Testis (tissue), 3 donors: ENCODE measurements around the gene RPN2. TPM values are rescaled to one million over a fixed set of nuclear protein-coding genes. Genes with fewer than 3 reads are reported as not detected.

ENCODE experiments used
- DNase-seq: peaks from one replicate; pipeline ENCODE4 v3.0.0-alpha.2; 2019
- H3K27ac ChIP-seq, 2 donors: fragments of 200-600 bp; sonication (generic); one replicate each; pipeline ENCODE4 v1.5.1; 2019
- H3K27me3 ChIP-seq: fragments of 200-600 bp; sonication (generic); one replicate; pipeline ENCODE4 v1.5.1; 2019
- H3K36me3 ChIP-seq: fragments of 200-600 bp; sonication (generic); one replicate; pipeline ENCODE4 v1.5.1; 2017; ENCODE audit warnings: low read depth; ENCODE audit errors: missing control alignments
- H3K4me1 ChIP-seq: fragments of 200-600 bp; sonication (generic); one replicate; pipeline ENCODE4 v1.5.1; 2019
- H3K4me3 ChIP-seq, 2 donors: fragments of 200-600 bp; sonication (generic); one replicate each; pipeline ENCODE4 v1.5.1; 2017 to 2019
- H3K9me3 ChIP-seq: fragments of 200-600 bp; sonication (generic); one replicate; pipeline ENCODE4 v1.5.1; 2017
- POLR2A ChIP-seq: fragments of 450-650 bp; IDR thresholded peaks from one replicate; pipeline ENCODE4 v1.6.1; 2017; ENCODE audit warnings: antibody characterized with exemption, mild to moderate bottlenecking, moderate library complexity
- WGBS, 2 donors: methylation state at CpG; one replicate each; pipeline ENCODE4 v1.1.5; 2018; 5-methylcytosine and 5-hydroxymethylcytosine counted together
- intact Hi-C: fragments of 100-400 bp; cut with DNase I; formaldehyde crosslinking; loops from one replicate; pipeline ENCODE4 v1.15.1; 2023; ENCODE audit warnings: low total_unique reads
- polyA plus RNA-seq: library from polyadenylated mRNA; stranded (reverse); fragments of 350-450 nt; fragmentation: Illumina TruSeq; extraction: RNeasy Lipid Tissue Mini Kit (QIAGEN cat#74804); gene quantifications from one replicate; pipeline ENCODE4 v1.2.3, GENCODE V29; 2014; ENCODE audit warnings: low read depth, low replicate concordance; ENCODE audit not compliant: insufficient read depth
- total RNA-seq, 2 donors: library from RNA; depleted of rRNA; stranded (reverse); fragments of >200 nt; gene quantifications; one replicate each; pipeline ENCODE4 v1.2.3, GENCODE V29; 2016
- TF ChIP-seq, protein P1 (sequence below), 3 experiments: fragments of 450-650 bp in 2 of 3; fragments of 200-600 bp in 1 of 3; sonication (generic) in 1 of 3; IDR thresholded peaks; one replicate each; pipeline ENCODE4 v1.5.1; 2016 to 2019; ENCODE audit warnings: antibody characterized with exemption in 3 of 3, mild to moderate bottlenecking in 2 of 3, moderate library complexity in 1 of 3

The RPN2 gene
- total and polyA plus RNA-seq, 3 donors from 2014 or later, result 200 to 284 (median 235) TPM

GRCh38 chr20:37205130-37205529 lies 26.0 kb downstream of the RPN2 start:
- H3K4me1 ChIP-seq, result peaks cover 3% of the 10 kb centered on the region
- intact Hi-C loops, result no loop called here
- no peak overlapping the region for H3K27ac ChIP-seq
- 81 to 83% methylated on average over 6 of the region's 6 CpGs for WGBS, 2 donors
- H3K36me3 ChIP-seq, result no peaks in the 10 kb centered on the region
- no peak overlapping the region for H3K4me3 ChIP-seq
- no peaks in the 10 kb centered on the region for H3K27me3 ChIP-seq
- TF ChIP-seq POLR2A, result no peak
- TF ChIP-seq, protein P1, sequence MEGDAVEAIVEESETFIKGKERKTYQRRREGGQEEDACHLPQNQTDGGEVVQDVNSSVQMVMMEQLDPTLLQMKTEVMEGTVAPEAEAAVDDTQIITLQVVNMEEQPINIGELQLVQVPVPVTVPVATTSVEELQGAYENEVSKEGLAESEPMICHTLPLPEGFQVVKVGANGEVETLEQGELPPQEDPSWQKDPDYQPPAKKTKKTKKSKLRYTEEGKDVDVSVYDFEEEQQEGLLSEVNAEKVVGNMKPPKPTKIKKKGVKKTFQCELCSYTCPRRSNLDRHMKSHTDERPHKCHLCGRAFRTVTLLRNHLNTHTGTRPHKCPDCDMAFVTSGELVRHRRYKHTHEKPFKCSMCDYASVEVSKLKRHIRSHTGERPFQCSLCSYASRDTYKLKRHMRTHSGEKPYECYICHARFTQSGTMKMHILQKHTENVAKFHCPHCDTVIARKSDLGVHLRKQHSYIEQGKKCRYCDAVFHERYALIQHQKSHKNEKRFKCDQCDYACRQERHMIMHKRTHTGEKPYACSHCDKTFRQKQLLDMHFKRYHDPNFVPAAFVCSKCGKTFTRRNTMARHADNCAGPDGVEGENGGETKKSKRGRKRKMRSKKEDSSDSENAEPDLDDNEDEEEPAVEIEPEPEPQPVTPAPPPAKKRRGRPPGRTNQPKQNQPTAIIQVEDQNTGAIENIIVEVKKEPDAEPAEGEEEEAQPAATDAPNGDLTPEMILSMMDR (IDR thresholded peaks at IDR 0.05), result no peak
- no peaks in the 10 kb centered on the region for H3K9me3 ChIP-seq
- DNase-seq, result no peak

DNA sequence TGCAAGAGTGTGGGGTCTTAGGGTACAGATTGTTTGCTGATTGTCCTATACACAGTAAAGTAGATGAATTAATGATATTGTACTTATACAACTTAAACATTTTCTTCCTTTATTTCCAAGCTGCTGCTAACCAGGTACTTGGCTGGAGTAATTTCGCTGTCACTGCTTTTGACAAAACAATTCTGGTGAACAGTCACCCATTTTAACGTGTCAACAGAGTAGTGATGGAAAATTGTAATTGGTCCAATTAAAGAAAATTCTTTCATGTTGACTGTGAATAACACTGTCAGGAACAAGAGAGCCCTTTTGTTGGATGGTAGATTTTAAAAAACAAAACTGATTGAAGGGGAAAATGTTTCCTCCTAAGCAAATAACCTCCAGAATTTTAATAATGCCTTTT lies 26.7 kb downstream of the RPN2 start:
- intact Hi-C loops, result no loop called here
- WGBS, 2 donors, result 72 to 86% methylated on average over 2 of the region's 2 CpGs
- Histone ChIP-seq H3K9me3 (no peaks in the 10 kb centered on the region), H3K36me3 (no peaks in the 10 kb centered on the region), H3K4me1 (peaks cover 3% of the 10 kb centered on the region), H3K27me3 (no peaks in the 10 kb centered on the region), H3K27ac (no peak overlapping the region), H3K4me3 (no peak overlapping the region)
- DNase-seq, result no peak
- TF ChIP-seq, protein P1 (IDR thresholded peaks at IDR 0.05), result no peak
- no peak for TF ChIP-seq POLR2A

DNA sequence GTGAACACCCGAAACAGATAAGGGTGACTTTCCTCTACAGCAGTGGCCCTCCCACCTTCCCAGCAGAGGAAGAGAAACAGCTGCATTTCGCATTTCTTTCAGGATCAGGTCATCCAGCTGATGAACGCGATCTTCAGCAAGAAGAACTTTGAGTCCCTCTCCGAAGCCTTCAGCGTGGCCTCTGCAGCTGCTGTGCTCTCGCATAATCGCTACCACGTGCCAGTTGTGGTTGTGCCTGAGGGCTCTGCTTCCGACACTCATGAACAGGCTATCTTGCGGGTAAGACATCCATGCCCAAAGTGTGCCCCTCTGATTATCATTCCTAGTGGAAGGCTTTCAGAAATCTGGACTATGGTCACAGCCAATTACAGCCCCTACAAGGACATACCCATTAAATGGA lies 28.0 kb downstream of the RPN2 start:
- WGBS, 2 donors, result 66 to 77% methylated on average over 11 of the region's 11 CpGs
- Histone ChIP-seq H3K4me3 (no peak overlapping the region), H3K36me3 (no peaks in the 10 kb centered on the region), H3K4me1 (peaks cover 3% of the 10 kb centered on the region), H3K27ac (no peak overlapping the region), H3K27me3 (no peaks in the 10 kb centered on the region), H3K9me3 (no peaks in the 10 kb centered on the region)
- peak; percentile 51 for DNase-seq
- TF ChIP-seq, protein P1 (IDR thresholded peaks at IDR 0.05), result no peak
- TF ChIP-seq POLR2A, result no peak
- intact Hi-C loops, result no loop called here

GRCh38 chr20:37209193-37209592 lies 30.1 kb downstream of the RPN2 start:
- no peaks in the 10 kb centered on the region for H3K36me3 ChIP-seq
- no peaks in the 10 kb centered on the region for H3K9me3 ChIP-seq
- intact Hi-C loops, result no loop called here
- H3K4me1 ChIP-seq, result peaks cover 3% of the 10 kb centered on the region
- H3K4me3 ChIP-seq, result no peak overlapping the region
- WGBS, 2 donors, result 96 to 99% methylated on average over 3 of the region's 3 CpGs
- H3K27me3 ChIP-seq, result no peaks in the 10 kb centered on the region
- no peak for DNase-seq
- TF ChIP-seq, protein P1 (IDR thresholded peaks at IDR 0.05), result no peak
- no peak for TF ChIP-seq POLR2A
- no peak overlapping the region for H3K27ac ChIP-seq

DNA sequence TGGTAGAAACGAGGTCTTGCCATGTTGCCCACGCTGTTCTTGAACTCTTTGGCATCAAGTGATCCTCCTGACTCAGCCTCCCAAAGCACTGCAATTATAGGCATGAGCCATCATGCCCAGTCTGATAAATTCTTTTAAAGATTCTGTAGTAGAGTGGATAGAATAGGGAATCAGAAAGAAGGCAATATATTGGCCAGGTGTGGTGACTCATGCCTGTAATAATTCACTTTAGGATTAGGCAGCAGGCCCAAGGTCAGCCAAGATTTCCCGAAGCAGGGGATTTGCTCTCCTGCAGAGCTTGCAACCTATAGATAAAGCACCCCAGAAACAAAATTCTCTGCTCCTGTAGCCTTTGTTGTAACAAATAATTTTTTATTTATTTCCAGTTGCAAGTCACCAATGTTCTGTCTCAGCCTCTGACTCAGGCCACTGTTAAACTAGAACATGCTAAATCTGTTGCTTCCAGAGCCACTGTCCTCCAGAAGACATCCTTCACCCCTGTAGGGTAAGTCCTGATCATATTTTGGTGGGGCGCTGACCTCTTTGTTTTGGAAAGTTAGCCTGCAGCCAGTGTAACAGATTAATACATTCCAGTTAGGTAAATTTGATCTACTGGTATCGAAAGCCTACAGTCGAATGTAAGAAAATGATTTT lies 30.7 kb downstream of the RPN2 start:
- 71 to 81% methylated on average over 6 of the region's 6 CpGs for WGBS, 2 donors
- H3K4me1 ChIP-seq, result peaks cover 3% of the 10 kb centered on the region
- H3K9me3 ChIP-seq, result no peaks in the 10 kb centered on the region
- H3K27me3 ChIP-seq, result no peaks in the 10 kb centered on the region
- H3K27ac ChIP-seq, result no peak overlapping the region
- DNase-seq, result no peak
- H3K4me3 ChIP-seq, result no peak overlapping the region
- intact Hi-C loops, result no loop called here
- no peak for TF ChIP-seq POLR2A
- TF ChIP-seq, protein P1 (IDR thresholded peaks at IDR 0.05), result no peak
- no peaks in the 10 kb centered on the region for H3K36me3 ChIP-seq
